B cell (primary cell): ENCODE measurements around the gene ASPSCR1. TPM values are rescaled to one million over a fixed set of nuclear protein-coding genes. Genes with fewer than 3 reads are reported as not detected.

Experiments
- ATAC-seq: fragments of 200-7000 bp; cut with Tn5 transposase; one replicate; pipeline ENCODE4 v1.10.0; 2021; ENCODE audit warnings: low read depth, mild to moderate bottlenecking, moderate number of reproducible peaks, moderate library complexity
- CTCF ChIA-PET: fragments of 350-600 bp; sonication (Branson Sonifier 250); formaldehyde crosslinking; loops from one replicate; lab custom pipeline; 2021; ENCODE audit warnings: antibody characterized with exemption, inconsistent platforms; lab: Charles Lee
- POLR2A ChIA-PET: fragments of 350-600 bp; sonication (Branson Sonifier 250); formaldehyde crosslinking; loops from one replicate; lab custom pipeline; 2021; ENCODE audit warnings: antibody characterized with exemption; lab: Charles Lee
- DNase-seq: peaks from one replicate; pipeline ENCODE4 v3.0.0; 2013
- H2AFZ ChIP-seq: 2 replicates; pipeline ENCODE4 v1.6.1; 2012; ENCODE audit warnings: mild to moderate bottlenecking, low read depth, low read length; ENCODE audit not compliant: insufficient read depth, poor library complexity, severe bottlenecking
- H3K27ac ChIP-seq, 2 donors: 1 replicate in 1 of 2; 2 replicates in 1 of 2; pipeline ENCODE4 v1.5.1; 2012 to 2013; ENCODE audit warnings: low read length in 2 of 2, mild to moderate bottlenecking in 2 of 2, moderate library complexity in 1 of 2
- H3K27me3 ChIP-seq, 4 experiments: fragments of 200-600 bp in 1 of 4; sonication (generic) in 1 of 4; replicated peaks in 1 of 4; 1 replicate in 2 of 4; 2 replicates in 2 of 4; pipeline versions ENCODE4 v1.6.1 to v1.7.0; 2013 to 2016; ENCODE audit warnings: low read length in 3 of 4, mild to moderate bottlenecking in 2 of 4, mixed read lengths in 1 of 4, moderate library complexity in 1 of 4; ENCODE audit not compliant: insufficient read depth in 4 of 4, control insufficient read depth in 3 of 4; ENCODE audit errors: control extremely low read depth in 1 of 4
- H3K36me3 ChIP-seq, 2 experiments: replicated peaks in 1 of 2; 1 replicate in 1 of 2; 2 replicates in 1 of 2; pipeline versions ENCODE4 v1.6.1 to v1.7.1; 2013; ENCODE audit warnings: low read length in 1 of 2; ENCODE audit not compliant: insufficient read depth in 2 of 2, control insufficient read depth in 1 of 2; ENCODE audit errors: control extremely low read depth in 1 of 2, extremely low read depth in 1 of 2
- H3K4me1 ChIP-seq, 2 donors: fragments of 200-600 bp in 1 of 2; sonication (generic) in 1 of 2; 1 replicate in 1 of 2; 2 replicates in 1 of 2; pipeline versions ENCODE4 v1.5.1 to v1.6.1; 2013 to 2017; ENCODE audit warnings: low read length in 2 of 2; ENCODE audit not compliant: control insufficient read depth in 2 of 2, insufficient read depth in 2 of 2
- H3K4me2 ChIP-seq: replicated peaks from 2 replicates; pipeline ENCODE3; 2012; ENCODE audit warnings: mild to moderate bottlenecking, low read depth, low read length; ENCODE audit not compliant: poor library complexity, severe bottlenecking
- H3K4me3 ChIP-seq, 5 experiments: fragments of 200-600 bp in 1 of 5; sonication (generic) in 1 of 5; 1 replicate in 3 of 5; 2 replicates in 2 of 5; pipeline versions ENCODE4 v1.5.1 to v1.7.0; 2011 to 2016; ENCODE audit warnings: low read length in 4 of 5, mild to moderate bottlenecking in 4 of 5, low read depth in 2 of 5, control low read depth in 1 of 5, moderate library complexity in 1 of 5; ENCODE audit not compliant: insufficient read depth in 1 of 5; ENCODE audit errors: control extremely low read depth in 1 of 5, extremely low read depth in 1 of 5
- H3K79me2 ChIP-seq: fragments of 200-600 bp; sonication (generic); one replicate; pipeline ENCODE4 v1.6.0; 2016; ENCODE audit warnings: low read length; ENCODE audit not compliant: control insufficient read depth, insufficient read depth
- H3K9ac ChIP-seq: fragments of 200-600 bp; sonication (generic); 2 replicates; pipeline ENCODE4 v1.6.1; 2017; ENCODE audit warnings: mild to moderate bottlenecking, low read length, moderate library complexity
- H3K9me3 ChIP-seq, 3 donors: one replicate each; pipeline versions ENCODE4 v1.6.1 to v1.7.1; 2013; ENCODE audit warnings: low read length in 2 of 3; ENCODE audit not compliant: control insufficient read depth in 2 of 3, insufficient read depth in 1 of 3; ENCODE audit errors: control extremely low read depth in 1 of 3
- H4K20me1 ChIP-seq: 2 replicates; pipeline ENCODE4 v1.6.0; 2012; ENCODE audit warnings: mild to moderate bottlenecking, low read length; ENCODE audit not compliant: insufficient read depth, control insufficient read depth, poor library complexity, severe bottlenecking
- H3K27ac Mint-ChIP-seq: one replicate; pipeline ENCODE4 v1.8.0; 2021; ENCODE audit warnings: mixed read lengths
- H3K27me3 Mint-ChIP-seq: one replicate; pipeline ENCODE4 v1.8.0; 2021; ENCODE audit warnings: mixed read lengths
- H3K4me1 Mint-ChIP-seq: one replicate; pipeline ENCODE4 v1.8.0; 2021; ENCODE audit warnings: mixed read lengths
- H3K4me3 Mint-ChIP-seq: one replicate; pipeline ENCODE4 v1.8.0; 2021; ENCODE audit warnings: mixed read lengths
- H3K9me3 Mint-ChIP-seq: one replicate; pipeline ENCODE4 v1.8.0; 2022; ENCODE audit warnings: mixed read lengths; ENCODE audit not compliant: insufficient read depth
- EZH2 ChIP-seq: IDR thresholded peaks from 2 replicates; pipeline ENCODE4 v1.6.1; 2012; ENCODE audit warnings: borderline replicate concordance, low read depth, mild to moderate bottlenecking, moderate library complexity, low read length; ENCODE audit not compliant: insufficient read depth, poor library complexity, severe bottlenecking
- WGBS: methylation state at CpG from one replicate; pipeline ENCODE4 v1.1.5; 2013; ENCODE audit warnings: missing lambda C conversion rate; ENCODE audit not compliant: insufficient coverage; 5-methylcytosine and 5-hydroxymethylcytosine counted together
- intact Hi-C: fragments of 100-400 bp; cut with micrococcal nuclease; formaldehyde crosslinking; loops from one replicate; pipeline ENCODE4 v1.10.0; 2022
- polyA plus RNA-seq: library from polyadenylated mRNA; depleted of rRNA; stranded (reverse); fragments of >200 nt; gene quantifications from 2 replicates; pipeline ENCODE4 v1.2.3, GENCODE V29; 2012
- total RNA-seq, 2 donors: library from RNA; stranded (reverse); fragments of 120-200 nt in 1 of 2; gene quantifications; 1 replicate in 1 of 2; 2 replicates in 1 of 2; pipeline versions ENCODE4 v1.2.3 to v1.2.4, GENCODE V29; 2013 to 2022
- TF ChIP-seq, protein P1 (sequence below): fragments of 200-600 bp; IDR thresholded peaks from one replicate; pipeline ENCODE4 v1.8.0; 2022; ENCODE audit warnings: antibody characterized with exemption, mild to moderate bottlenecking

Gene ASPSCR1
- total and polyA plus RNA-seq, 2 donors (not counting 1 experiment from before 2014, with no cell fraction given), result 34.0 to 46.7 TPM

DNA sequence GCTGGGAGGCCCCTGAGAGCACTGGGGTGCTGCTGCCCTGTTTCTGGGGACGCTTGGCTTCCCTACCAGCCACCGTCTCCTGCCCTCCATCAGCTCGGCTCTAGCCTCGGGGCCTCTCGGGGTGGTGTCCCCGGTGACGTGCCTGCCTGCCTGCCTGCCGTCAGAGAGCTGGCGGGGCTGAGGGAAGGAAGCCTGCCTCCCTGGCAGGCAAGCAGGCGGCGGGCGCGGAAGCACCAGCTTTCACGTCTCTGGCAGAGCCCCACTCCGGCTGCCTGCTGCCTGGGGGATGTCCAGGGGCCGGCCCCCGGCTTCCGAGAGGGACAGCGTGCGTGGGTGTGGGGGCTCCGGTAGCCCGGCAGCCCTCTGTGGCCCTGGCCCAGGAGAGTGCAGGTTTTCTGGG is 35.9 kb downstream of the ASPSCR1 start:
- Histone ChIP-seq H2AFZ (no peak overlapping the region), H3K79me2 (no peaks in the 10 kb centered on the region), H3K9me3 (no peaks in the 10 kb centered on the region), H3K4me3 (no peak overlapping the region), H3K27ac (no peak overlapping the region), H4K20me1 (no peaks in the 10 kb centered on the region), H3K9ac (no peak overlapping the region), H3K4me2 (no peak overlapping the region), H3K4me1 (no peaks in the 10 kb centered on the region), H3K36me3 (peaks cover 0 to 9% of the 10 kb centered on the region in 2 experiments), H3K27me3 (no peaks in the 10 kb centered on the region)
- POLR2A ChIA-PET, result no interaction called here
- CTCF ChIA-PET, result no interaction called here
- Mint-ChIP-seq H3K9me3 (no peaks in the 10 kb centered on the region), H3K27me3 (no peaks in the 10 kb centered on the region), H3K27ac (no peak overlapping the region), H3K4me3 (no peak overlapping the region), H3K4me1 (no peaks in the 10 kb centered on the region)
- intact Hi-C loops, result no loop called here
- DNase-seq (no peak), ATAC-seq (no peak)
- TF ChIP-seq, protein P1, sequence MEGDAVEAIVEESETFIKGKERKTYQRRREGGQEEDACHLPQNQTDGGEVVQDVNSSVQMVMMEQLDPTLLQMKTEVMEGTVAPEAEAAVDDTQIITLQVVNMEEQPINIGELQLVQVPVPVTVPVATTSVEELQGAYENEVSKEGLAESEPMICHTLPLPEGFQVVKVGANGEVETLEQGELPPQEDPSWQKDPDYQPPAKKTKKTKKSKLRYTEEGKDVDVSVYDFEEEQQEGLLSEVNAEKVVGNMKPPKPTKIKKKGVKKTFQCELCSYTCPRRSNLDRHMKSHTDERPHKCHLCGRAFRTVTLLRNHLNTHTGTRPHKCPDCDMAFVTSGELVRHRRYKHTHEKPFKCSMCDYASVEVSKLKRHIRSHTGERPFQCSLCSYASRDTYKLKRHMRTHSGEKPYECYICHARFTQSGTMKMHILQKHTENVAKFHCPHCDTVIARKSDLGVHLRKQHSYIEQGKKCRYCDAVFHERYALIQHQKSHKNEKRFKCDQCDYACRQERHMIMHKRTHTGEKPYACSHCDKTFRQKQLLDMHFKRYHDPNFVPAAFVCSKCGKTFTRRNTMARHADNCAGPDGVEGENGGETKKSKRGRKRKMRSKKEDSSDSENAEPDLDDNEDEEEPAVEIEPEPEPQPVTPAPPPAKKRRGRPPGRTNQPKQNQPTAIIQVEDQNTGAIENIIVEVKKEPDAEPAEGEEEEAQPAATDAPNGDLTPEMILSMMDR, result no peak
- TF ChIP-seq EZH2, result no peak
- 59% methylated on average over 21 of the region's 22 CpGs for whole genome bisulfite sequencing

- H3K4me1 Mint-ChIP-seq, result no peaks in the 10 kb centered on the region
- CTCF ChIA-PET, result no interaction called here
- no peak for ATAC-seq
- DNase-seq, result no peak
- H3K9me3 Mint-ChIP-seq, result no peaks in the 10 kb centered on the region
- intact Hi-C loops, result no loop called here
- Histone ChIP-seq H3K27me3 (no peaks in the 10 kb centered on the region), H2AFZ (no peak overlapping the region), H3K9me3 (no peaks in the 10 kb centered on the region), H3K4me3 (no peak overlapping the region), H4K20me1 (no peaks in the 10 kb centered on the region), H3K4me1 (no peaks in the 10 kb centered on the region), H3K36me3 (peaks cover 0 to 9% of the 10 kb centered on the region in 2 experiments), H3K4me2 (no peak overlapping the region), H3K9ac (no peak overlapping the region), H3K27ac (no peak overlapping the region), H3K79me2 (no peaks in the 10 kb centered on the region)
- TF ChIP-seq, protein P1, result no peak
- no peak for TF ChIP-seq EZH2
- no peaks in the 10 kb centered on the region for H3K27me3 Mint-ChIP-seq
- no peak overlapping the region for H3K27ac Mint-ChIP-seq
- 95% methylated on average over 14 of the region's 16 CpGs for WGBS
- POLR2A ChIA-PET, result no interaction called here
- H3K4me3 Mint-ChIP-seq, result no peak overlapping the region
These were observed 36.4 kb downstream of the ASPSCR1 start for GRCh38 chr17:82013772-82014321.
